SU-DHL-6 (cell line): ENCODE results near the gene BCL2.

Source experiments
- CTCF ChIP-seq: fragments of 200-600 bp; sonication (generic); IDR thresholded peaks from one replicate; pipeline ENCODE4 v1.5.1; 2017; ENCODE audit warnings: antibody characterized with exemption, mild to moderate bottlenecking, low read length, moderate library complexity; ENCODE audit not compliant: insufficient read depth, poor library complexity, severe bottlenecking
- EZH2phosphoT487 ChIP-seq: fragments of 200-600 bp; sonication (generic), shearing (Covaris generic); conservative IDR thresholded peaks from 2 replicates; pipeline ENCODE4 v1.6.1; 2018; ENCODE audit warnings: mild to moderate bottlenecking, antibody characterized with exemption, low read length, moderate library complexity, mixed read lengths

DNA sequence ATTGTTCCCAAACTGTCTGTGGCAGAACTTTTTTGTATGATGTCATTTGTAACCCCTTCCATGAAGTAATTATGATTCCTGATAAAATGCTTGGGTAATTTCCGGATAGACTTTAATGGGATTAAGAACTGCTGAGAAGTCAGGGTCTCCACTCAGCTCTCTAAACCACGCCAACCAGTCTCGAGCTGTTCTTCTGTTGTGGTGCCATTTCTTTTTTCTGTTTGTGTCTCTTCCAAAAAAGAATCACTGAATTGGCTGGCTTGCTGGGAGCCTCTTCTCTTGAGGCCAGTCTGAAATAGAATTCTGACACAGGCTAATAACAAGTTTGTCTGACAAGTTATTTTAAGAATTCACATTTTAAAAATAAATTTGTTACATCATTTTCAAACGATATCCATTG lies 198.9 kb downstream of the BCL2 start:
- TF ChIP-seq CTCF (no peak), EZH2phosphoT487 (no peak)
